Natural killer cell (primary cell): Measurements from ENCODE around the gene PTPRN. TPM values are rescaled to one million over a fixed set of nuclear protein-coding genes. Genes with fewer than 3 reads are reported as not detected.

Source experiments
- ATAC-seq, 3 donors: fragments of 150-1000 bp in 2 of 3; fragments of 200-7000 bp in 1 of 3; cut with Tn5 transposase; 1 replicate in 1 of 3; 2 replicates in 2 of 3; pipeline ENCODE4 v1.10.0; 2021; ENCODE audit warnings: mild to moderate bottlenecking in 2 of 3, moderate library complexity in 2 of 3
- DNase-seq, 2 donors: peaks; one replicate each; pipeline versions ENCODE4 v3.0.0 to v3.0.0-alpha.2; 2013 to 2021; ENCODE audit warnings: mixed read lengths in 1 of 2
- H3K27ac ChIP-seq: one replicate; pipeline ENCODE4 v1.5.1; 2013; ENCODE audit warnings: mild to moderate bottlenecking, low read length
- H3K27me3 ChIP-seq: one replicate; pipeline ENCODE4 v1.6.1; 2013; ENCODE audit warnings: low read length; ENCODE audit not compliant: control insufficient read depth, insufficient read depth
- H3K36me3 ChIP-seq: one replicate; pipeline ENCODE4 v1.6.1; 2013; ENCODE audit warnings: low read length; ENCODE audit not compliant: control insufficient read depth, insufficient read depth
- H3K4me1 ChIP-seq: one replicate; pipeline ENCODE4 v1.6.1; 2013; ENCODE audit warnings: low read length; ENCODE audit not compliant: control insufficient read depth, insufficient read depth
- H3K4me3 ChIP-seq: one replicate; pipeline ENCODE4 v1.5.1; 2013; ENCODE audit warnings: low read length
- H3K9me3 ChIP-seq: one replicate; pipeline ENCODE4 v1.6.1; 2013; ENCODE audit warnings: low read length; ENCODE audit not compliant: control insufficient read depth, insufficient read depth
- H3K27ac Mint-ChIP-seq, 2 donors: one replicate each; pipeline ENCODE4 v1.8.0; 2022; ENCODE audit warnings: mild to moderate bottlenecking in 2 of 2, mixed read lengths in 2 of 2, moderate library complexity in 1 of 2
- H3K27me3 Mint-ChIP-seq, 2 donors: one replicate each; pipeline ENCODE4 v1.8.0; 2022; ENCODE audit warnings: low read depth in 2 of 2, mixed read lengths in 2 of 2
- H3K36me3 Mint-ChIP-seq: one replicate; pipeline ENCODE4 v1.8.0; 2022; ENCODE audit warnings: mixed read lengths
- H3K4me1 Mint-ChIP-seq, 2 donors: one replicate each; pipeline ENCODE4 v1.8.0; 2022; ENCODE audit warnings: mixed read lengths in 2 of 2
- H3K4me3 Mint-ChIP-seq: one replicate; pipeline ENCODE4 v1.8.0; 2022; ENCODE audit warnings: mild to moderate bottlenecking, moderate library complexity, mixed read lengths
- H3K9me3 Mint-ChIP-seq, 2 donors: one replicate each; pipeline ENCODE4 v1.8.0; 2022; ENCODE audit warnings: mixed read lengths in 2 of 2
- CTCF ChIP-seq: fragments of 200-600 bp; IDR thresholded peaks from one replicate; pipeline ENCODE4 v1.8.0; 2022; ENCODE audit warnings: antibody characterized with exemption
- WGBS: methylation state at CpG from one replicate; pipeline ENCODE4 v1.1.7; 2013; ENCODE audit warnings: missing lambda C conversion rate; ENCODE audit not compliant: insufficient coverage; 5-methylcytosine and 5-hydroxymethylcytosine counted together
- intact Hi-C: fragments of 100-400 bp; cut with micrococcal nuclease; formaldehyde crosslinking; loops from one replicate; pipeline ENCODE4 v1.14.2; 2022
- total RNA-seq, 4 donors: library from RNA; stranded (reverse); fragments of 120-200 nt in 1 of 4; gene quantifications; one replicate each; pipeline versions ENCODE4 v1.2.3 to v1.2.4, GENCODE V29; 2013 to 2022

PTPRN gene
- total RNA-seq, 3 donors from 2014 or later (not counting 1 experiment from before 2014, with no cell fraction given) = 0.23 to 0.35 TPM; not detected in 1

- intact Hi-C loops = no loop called here
- 89% methylated on average over 8 of the region's 8 CpGs for WGBS
- DNase-seq = no peak
Measured at GRCh38 chr2:219269362-219270054, 39.7 kb downstream of the PTPRN start.

GRCh38 chr2:219268294-219268693, 40.9 kb downstream of the PTPRN start:
- ATAC-seq (no peak), DNase-seq (no peak)
- no peak for TF ChIP-seq CTCF
- Mint-ChIP-seq H3K9me3 (no peaks in the 10 kb centered on the region), H3K27ac (no peak overlapping the region), H3K36me3 (no peaks in the 10 kb centered on the region), H3K4me1 (no peaks in the 10 kb centered on the region), H3K27me3 (peaks cover 0 to 5% of the 10 kb centered on the region in 2 donors), H3K4me3 (no peak overlapping the region)
- Histone ChIP-seq H3K27ac (no peak overlapping the region), H3K4me3 (no peak overlapping the region), H3K9me3 (no peaks in the 10 kb centered on the region), H3K4me1 (no peaks in the 10 kb centered on the region), H3K36me3 (no peaks in the 10 kb centered on the region), H3K27me3 (no peaks in the 10 kb centered on the region)
- no CpG with 5 or more reads among the region's 2 CpGs for WGBS
- intact Hi-C loops = no loop called here

More at GRCh38 chr2:219269362-219270054, 39.7 kb downstream of the PTPRN start:
- TF ChIP-seq CTCF = no peak
- no peaks in the 10 kb centered on the region for H3K36me3 ChIP-seq
- no peak for ATAC-seq
- no peak overlapping the region for H3K27ac Mint-ChIP-seq
- H3K4me1 Mint-ChIP-seq = no peaks in the 10 kb centered on the region
- H3K9me3 ChIP-seq = no peaks in the 10 kb centered on the region
- no peaks in the 10 kb centered on the region for H3K9me3 Mint-ChIP-seq
- H3K36me3 Mint-ChIP-seq = no peaks in the 10 kb centered on the region
- no peaks in the 10 kb centered on the region for H3K4me1 ChIP-seq
- no peaks in the 10 kb centered on the region for H3K27me3 ChIP-seq
- H3K4me3 Mint-ChIP-seq = no peak overlapping the region
- peaks cover 0 to 5% of the 10 kb centered on the region in 2 donors for H3K27me3 Mint-ChIP-seq
- no peak overlapping the region for H3K4me3 ChIP-seq
- no peak overlapping the region for H3K27ac ChIP-seq

GRCh38 chr2:219266886-219267285, 42.3 kb downstream of the PTPRN start:
- Histone ChIP-seq H3K4me3 (no peak overlapping the region), H3K36me3 (no peaks in the 10 kb centered on the region), H3K4me1 (no peaks in the 10 kb centered on the region), H3K27me3 (no peaks in the 10 kb centered on the region), H3K9me3 (no peaks in the 10 kb centered on the region), H3K27ac (no peak overlapping the region)
- no peaks in the 10 kb centered on the region for H3K9me3 Mint-ChIP-seq
- WGBS = 75% methylated on average over 1 of the region's 1 CpG
- H3K36me3 Mint-ChIP-seq = no peaks in the 10 kb centered on the region
- H3K4me1 Mint-ChIP-seq = no peaks in the 10 kb centered on the region
- no peak for TF ChIP-seq CTCF
- peaks cover 2 to 5% of the 10 kb centered on the region in 2 donors for H3K27me3 Mint-ChIP-seq
- DNase-seq (no peak), ATAC-seq (no peak)
- H3K27ac Mint-ChIP-seq = no peak overlapping the region
- intact Hi-C loops = no loop called here
- H3K4me3 Mint-ChIP-seq = no peak overlapping the region

- Histone ChIP-seq H3K4me3 (no peak overlapping the region), H3K36me3 (no peaks in the 10 kb centered on the region), H3K27me3 (no peaks in the 10 kb centered on the region), H3K27ac (no peak overlapping the region), H3K9me3 (no peaks in the 10 kb centered on the region), H3K4me1 (no peaks in the 10 kb centered on the region)
- Mint-ChIP-seq H3K36me3 (no peaks in the 10 kb centered on the region), H3K27me3 (peaks cover 7 to 8% of the 10 kb centered on the region in 2 donors), H3K4me3 (no peak overlapping the region), H3K27ac (no peak overlapping the region), H3K4me1 (no peaks in the 10 kb centered on the region), H3K9me3 (no peaks in the 10 kb centered on the region)
- DNase-seq (no peak), ATAC-seq (no peak)
- 86% methylated on average over 5 of the region's 5 CpGs for WGBS
- intact Hi-C loops = no loop called here
- no peak for TF ChIP-seq CTCF
Measured at GRCh38 chr2:219266232-219266631, 43.0 kb downstream of the PTPRN start.
